ENCODE results near the gene SELENOO. TPM values are rescaled to one million over a fixed set of nuclear protein-coding genes. Genes with fewer than 3 reads are reported as not detected.
A peak's percentile ranks its signal among the peaks of the same experiment; 100 is the strongest.

Gene SELENOO
- total RNA-seq, 4 donors from 2014 or later, result 27.4 to 66.1 (median 36.1) TPM

DNA sequence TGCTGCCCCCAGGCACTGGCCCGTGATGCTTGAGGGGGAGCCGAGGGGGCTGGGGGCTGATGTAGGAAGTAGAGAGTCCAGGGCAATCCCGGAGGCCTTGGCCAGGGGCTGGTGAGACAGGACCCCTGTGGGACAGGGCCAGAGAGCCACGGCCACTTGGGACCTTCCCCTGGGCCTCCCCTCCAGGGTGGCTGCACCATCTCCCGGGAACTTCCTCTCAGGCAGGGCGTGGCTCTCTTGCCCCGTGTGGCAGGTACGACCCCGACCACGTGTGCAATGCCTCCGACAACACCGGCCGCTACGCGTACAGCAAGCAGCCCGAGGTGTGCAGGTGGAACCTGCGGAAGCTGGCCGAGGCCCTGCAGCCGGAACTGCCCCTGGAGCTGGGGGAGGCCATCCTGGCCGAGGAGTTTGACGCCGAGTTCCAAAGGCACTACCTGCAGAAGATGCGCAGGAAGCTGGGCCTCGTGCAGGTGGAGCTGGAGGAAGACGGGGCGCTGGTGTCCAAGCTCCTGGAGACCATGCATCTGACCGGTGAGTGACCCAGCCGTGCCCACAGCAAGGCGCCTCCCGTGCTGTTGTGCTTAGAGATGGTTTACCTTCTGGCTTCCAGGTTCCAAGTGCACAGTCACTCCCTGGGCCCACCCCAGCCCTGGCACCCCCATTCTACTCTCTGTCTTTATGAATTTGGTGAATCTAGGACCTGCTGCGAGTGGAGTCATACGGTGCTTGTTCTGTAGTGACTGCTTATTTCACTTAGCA lies 9.7 kb downstream of the SELENOO start:
- DNase-seq (ENCODE audit: low spot score in 2 of 2), result no peak
- Histone ChIP-seq H3K36me3 (peaks cover 69% of the 10 kb centered on the region), H3K4me1 (peaks cover 15% of the 10 kb centered on the region), H3K27me3 (no peaks in the 10 kb centered on the region), H3K4me3 (no peak overlapping the region), H3K27ac (no peak overlapping the region), H3K9me3 (no peaks in the 10 kb centered on the region)
- no peak for TF ChIP-seq POLR2A (IDR thresholded peaks at IDR 0.05)
- no peak for TF ChIP-seq POLR2AphosphoS5 (IDR thresholded peaks at IDR 0.05)
- TF ChIP-seq EP300 (IDR thresholded peaks at IDR 0.05), result no peak
- TF ChIP-seq, protein P1, sequence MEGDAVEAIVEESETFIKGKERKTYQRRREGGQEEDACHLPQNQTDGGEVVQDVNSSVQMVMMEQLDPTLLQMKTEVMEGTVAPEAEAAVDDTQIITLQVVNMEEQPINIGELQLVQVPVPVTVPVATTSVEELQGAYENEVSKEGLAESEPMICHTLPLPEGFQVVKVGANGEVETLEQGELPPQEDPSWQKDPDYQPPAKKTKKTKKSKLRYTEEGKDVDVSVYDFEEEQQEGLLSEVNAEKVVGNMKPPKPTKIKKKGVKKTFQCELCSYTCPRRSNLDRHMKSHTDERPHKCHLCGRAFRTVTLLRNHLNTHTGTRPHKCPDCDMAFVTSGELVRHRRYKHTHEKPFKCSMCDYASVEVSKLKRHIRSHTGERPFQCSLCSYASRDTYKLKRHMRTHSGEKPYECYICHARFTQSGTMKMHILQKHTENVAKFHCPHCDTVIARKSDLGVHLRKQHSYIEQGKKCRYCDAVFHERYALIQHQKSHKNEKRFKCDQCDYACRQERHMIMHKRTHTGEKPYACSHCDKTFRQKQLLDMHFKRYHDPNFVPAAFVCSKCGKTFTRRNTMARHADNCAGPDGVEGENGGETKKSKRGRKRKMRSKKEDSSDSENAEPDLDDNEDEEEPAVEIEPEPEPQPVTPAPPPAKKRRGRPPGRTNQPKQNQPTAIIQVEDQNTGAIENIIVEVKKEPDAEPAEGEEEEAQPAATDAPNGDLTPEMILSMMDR (IDR thresholded peaks at IDR 0.05), result no peak
- 90% methylated on average over 7 of the region's 32 CpGs for WGBS

DNA sequence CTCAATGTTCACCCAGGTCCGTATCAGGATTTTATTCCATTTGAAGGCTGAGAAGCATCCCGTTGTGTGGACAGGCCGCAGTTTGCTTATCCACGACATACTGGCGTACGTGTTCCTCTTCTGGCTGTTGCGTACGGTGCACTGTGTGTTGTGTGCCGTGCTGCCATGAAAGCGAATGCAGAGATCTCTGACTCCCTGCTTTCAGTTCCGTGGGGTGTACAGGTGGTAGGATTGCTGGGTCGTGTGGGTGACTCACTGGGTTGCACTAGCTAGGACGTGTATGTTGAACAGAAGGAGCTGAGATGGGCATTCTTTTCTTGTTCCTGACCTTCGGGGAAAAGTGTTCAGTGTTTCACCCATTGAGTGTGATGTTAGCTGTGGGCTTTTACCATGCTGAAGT lies 10.3 kb downstream of the SELENOO start:
- no peaks in the 10 kb centered on the region for H3K9me3 ChIP-seq
- 88% methylated on average over 14 of the region's 14 CpGs for WGBS
- no peaks in the 10 kb centered on the region for H3K27me3 ChIP-seq
- H3K27ac ChIP-seq, result no peak overlapping the region
- DNase-seq (ENCODE audit: low spot score in 2 of 2), result no peak
- H3K4me1 ChIP-seq, result peaks cover 17% of the 10 kb centered on the region
- TF ChIP-seq, protein P1 (IDR thresholded peaks at IDR 0.05), result no peak
- TF ChIP-seq POLR2A (IDR thresholded peaks at IDR 0.05) (no peak), POLR2AphosphoS5 (IDR thresholded peaks at IDR 0.05) (no peak), EP300 (IDR thresholded peaks at IDR 0.05) (no peak)
- H3K4me3 ChIP-seq, result no peak overlapping the region
- H3K36me3 ChIP-seq, result peaks cover 70% of the 10 kb centered on the region

DNA sequence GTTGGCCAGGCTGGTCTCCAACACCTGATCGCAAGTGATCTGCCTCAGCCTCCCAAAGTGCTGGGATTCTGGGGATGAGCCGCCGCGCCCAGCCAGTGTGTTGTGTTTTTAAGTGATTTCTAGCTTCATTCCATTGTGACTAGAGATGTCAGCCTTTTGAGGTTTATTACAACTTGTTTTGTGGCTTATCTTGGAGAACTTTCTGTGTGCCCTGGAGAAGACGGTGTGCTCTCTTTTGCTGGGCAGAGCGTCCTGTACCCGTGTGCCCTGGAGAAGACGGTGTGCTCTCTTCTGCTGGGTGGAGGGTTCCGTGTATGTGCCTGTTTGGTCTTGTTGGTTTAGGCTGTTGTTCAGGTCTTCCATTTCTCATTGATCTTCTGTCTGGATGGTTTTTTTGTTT lies 12.5 kb downstream of the SELENOO start:
- H3K27me3 ChIP-seq, result no peaks in the 10 kb centered on the region
- H3K4me1 ChIP-seq, result peaks cover 9% of the 10 kb centered on the region
- DNase-seq (ENCODE audit: low spot score in 2 of 2), result no peak
- 88% methylated on average over 9 of the region's 9 CpGs for WGBS
- peaks cover 73% of the 10 kb centered on the region for H3K36me3 ChIP-seq
- H3K27ac ChIP-seq, result no peak overlapping the region
- H3K9me3 ChIP-seq, result no peaks in the 10 kb centered on the region
- TF ChIP-seq POLR2A (IDR thresholded peaks at IDR 0.05) (no peak), POLR2AphosphoS5 (IDR thresholded peaks at IDR 0.05) (no peak), EP300 (IDR thresholded peaks at IDR 0.05) (no peak)
- TF ChIP-seq, protein P1 (IDR thresholded peaks at IDR 0.05), result no peak
- no peak overlapping the region for H3K4me3 ChIP-seq

DNA sequence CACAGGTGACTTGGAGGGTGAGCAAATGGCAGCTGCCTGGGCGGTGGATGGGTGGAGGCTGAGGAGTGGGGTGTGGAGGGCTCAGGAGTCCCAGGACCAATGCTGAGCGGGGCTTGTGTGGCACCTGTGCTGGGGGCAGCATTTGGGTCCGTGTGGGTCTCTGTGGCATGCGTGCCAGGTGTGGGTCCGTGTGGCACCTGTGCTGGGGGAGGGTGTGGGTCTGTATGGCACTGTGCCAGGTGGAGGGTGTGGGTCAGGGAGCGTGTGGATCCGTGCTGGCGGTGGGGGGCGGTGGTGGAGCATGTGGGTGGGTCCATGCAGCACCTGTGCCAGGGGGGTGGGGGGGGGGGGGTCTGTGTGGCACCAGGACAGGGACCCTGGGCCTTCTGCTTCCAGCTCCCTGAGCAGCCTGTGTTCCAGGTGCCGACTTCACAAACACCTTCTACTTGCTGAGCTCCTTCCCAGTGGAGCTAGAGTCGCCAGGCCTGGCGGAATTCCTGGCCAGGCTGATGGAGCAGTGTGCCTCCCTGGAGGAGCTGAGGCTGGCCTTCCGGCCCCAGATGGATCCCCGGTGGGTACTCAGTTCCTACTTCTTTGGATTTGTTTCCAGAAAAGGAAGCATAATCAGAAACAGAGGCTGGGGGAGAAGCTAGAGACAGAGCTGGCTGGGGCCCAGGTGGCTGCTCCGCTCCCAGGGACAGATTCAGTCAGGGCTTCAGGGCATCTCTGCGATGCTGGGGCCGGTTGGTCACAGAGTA lies 14.7 kb downstream of the SELENOO start:
- H3K36me3 ChIP-seq, result peaks cover 74% of the 10 kb centered on the region
- TF ChIP-seq, protein P1 (IDR thresholded peaks at IDR 0.05), result no peak
- TF ChIP-seq EP300 (IDR thresholded peaks at IDR 0.05) (no peak), POLR2AphosphoS5 (IDR thresholded peaks at IDR 0.05) (no peak), POLR2A (IDR thresholded peaks at IDR 0.05) (no peak)
- H3K27ac ChIP-seq, result no peak overlapping the region
- 60% methylated on average over 14 of the region's 17 CpGs for WGBS
- H3K4me3 ChIP-seq, result no peak overlapping the region
- DNase-seq (ENCODE audit: low spot score in 2 of 2), result peak in 1 of 2 donors; percentile 71
- no peaks in the 10 kb centered on the region for H3K9me3 ChIP-seq
- H3K27me3 ChIP-seq, result no peaks in the 10 kb centered on the region
- peaks cover 11% of the 10 kb centered on the region for H3K4me1 ChIP-seq

DNA sequence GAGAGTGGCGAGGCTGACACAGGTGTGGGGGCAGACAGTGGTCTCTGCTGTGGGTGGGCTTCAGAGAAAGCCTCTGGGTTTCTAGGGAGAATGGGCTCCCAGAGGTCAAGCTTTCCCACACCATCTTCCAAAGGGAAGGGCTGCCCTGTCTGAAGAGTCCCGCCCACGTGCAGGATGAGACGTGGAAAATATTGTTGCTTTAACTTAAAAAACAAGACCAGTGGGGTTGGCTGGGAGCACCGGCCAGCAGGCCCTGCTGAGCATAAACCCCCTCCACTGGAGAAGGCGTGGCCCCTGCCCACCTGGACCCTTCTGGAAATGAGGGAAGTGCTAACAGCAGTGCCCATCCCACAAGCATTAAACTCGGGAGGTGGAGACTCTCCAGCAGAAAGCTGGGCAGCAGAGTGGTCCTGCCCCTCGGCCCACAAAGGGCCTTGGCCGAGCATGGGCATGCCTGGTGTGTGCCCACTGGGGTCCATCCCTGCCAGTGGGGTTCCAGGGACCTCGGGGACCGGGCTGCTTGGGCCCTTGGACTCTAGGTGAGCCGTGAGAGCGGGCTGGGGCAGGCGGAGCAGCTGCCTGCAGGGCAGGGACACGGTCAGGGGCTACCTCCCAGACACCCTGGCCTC lies 15.4 kb downstream of the SELENOO start:
- 78% methylated on average over 6 of the region's 15 CpGs for WGBS
- H3K4me1 ChIP-seq, result peaks cover 11% of the 10 kb centered on the region
- no peak for DNase-seq (ENCODE audit: low spot score in 2 of 2)
- no peak overlapping the region for H3K4me3 ChIP-seq
- no peaks in the 10 kb centered on the region for H3K9me3 ChIP-seq
- no peak for TF ChIP-seq POLR2AphosphoS5 (IDR thresholded peaks at IDR 0.05)
- TF ChIP-seq, protein P1 (IDR thresholded peaks at IDR 0.05), result no peak
- H3K36me3 ChIP-seq, result peaks cover 74% of the 10 kb centered on the region
- H3K27me3 ChIP-seq, result no peaks in the 10 kb centered on the region
- H3K27ac ChIP-seq, result no peak overlapping the region
